Gastroesophageal sphincter (tissue), 4 donors: Measurements from ENCODE around the gene PARD3. TPM values are rescaled to one million over a fixed set of nuclear protein-coding genes. Genes with fewer than 3 reads are reported as not detected.

Source experiments
- ATAC-seq: fragments of 150-250 bp; one replicate; pipeline ENCODE4 v1.9.1; 2016; ENCODE audit warnings: mild to moderate bottlenecking, moderate library complexity
- H3K27ac ChIP-seq, 4 donors: fragments of 200-600 bp; sonication (generic) in 3 of 4; 1 replicate in 3 of 4; 2 replicates in 1 of 4; pipeline ENCODE4 v1.5.1; 2016 to 2019
- H3K27me3 ChIP-seq: fragments of 200-600 bp; sonication (generic); one replicate; pipeline ENCODE4 v1.5.1; 2019
- H3K36me3 ChIP-seq, 2 donors: fragments of 200-600 bp; sonication (generic); one replicate each; pipeline ENCODE4 v1.5.1; 2019; ENCODE audit warnings: control low read depth in 1 of 2
- H3K4me1 ChIP-seq, 3 donors: fragments of 200-600 bp; sonication (generic); 1 replicate in 2 of 3; 2 replicates in 1 of 3; pipeline ENCODE4 v1.5.1; 2016 to 2019; ENCODE audit warnings: control low read depth in 2 of 3
- H3K4me3 ChIP-seq, 2 donors: fragments of 200-600 bp; sonication (generic); one replicate each; pipeline ENCODE4 v1.5.1; 2019; ENCODE audit warnings: mild to moderate bottlenecking in 1 of 2, moderate library complexity in 1 of 2
- H3K9me3 ChIP-seq, 3 donors: fragments of 200-600 bp; sonication (generic); one replicate each; pipeline ENCODE4 v1.5.1; 2017 to 2019; ENCODE audit warnings: control low read depth in 2 of 3
- CTCF ChIP-seq, 4 experiments: fragments of 200-600 bp in 2 of 4; fragments of 450-650 bp in 2 of 4; sonication (generic) in 1 of 4; IDR thresholded peaks; one replicate each; pipeline ENCODE4 v1.5.1; 2017 to 2019; ENCODE audit warnings: antibody characterized with exemption in 4 of 4, mild to moderate bottlenecking in 2 of 4, moderate library complexity in 2 of 4
- EP300 ChIP-seq: sonication (generic); formaldehyde crosslinking; IDR thresholded peaks from one replicate; pipeline ENCODE4 v1.6.1; 2017; ENCODE audit warnings: antibody characterized with exemption, mild to moderate bottlenecking
- POLR2A ChIP-seq, 2 donors: fragments of 450-650 bp; IDR thresholded peaks; one replicate each; pipeline ENCODE4 v1.6.1; 2017; ENCODE audit warnings: antibody characterized with exemption in 2 of 2, mild to moderate bottlenecking in 2 of 2, moderate library complexity in 1 of 2
- POLR2AphosphoS5 ChIP-seq: sonication (generic); formaldehyde crosslinking; IDR thresholded peaks from one replicate; pipeline ENCODE4 v1.6.1; 2017; ENCODE audit warnings: antibody characterized with exemption
- WGBS, 2 donors: methylation state at CpG; one replicate each; pipeline ENCODE4 v1.1.5; 2018; ENCODE audit warnings: low coverage in 1 of 2; 5-methylcytosine and 5-hydroxymethylcytosine counted together
- total RNA-seq, 4 donors: library from RNA; depleted of rRNA; stranded (reverse); fragments of >200 nt; gene quantifications; one replicate each; pipeline ENCODE4 v1.1.0, GENCODE V29; 2016

PARD3 gene
- total RNA-seq, 4 donors from 2014 or later = 101 to 127 (median 115) TPM

GRCh38 chr10:34726862-34727261, 88.2 kb downstream of the PARD3 start:
- TF ChIP-seq EP300 (no peak), POLR2A (IDR thresholded peaks at IDR 0.05) (no peak), CTCF (IDR thresholded peaks at IDR 0.05) (no peak), POLR2AphosphoS5 (no peak)
- Histone ChIP-seq H3K4me1 (peaks cover 3 to 88% (median 24%) of the 10 kb centered on the region in 3 donors), H3K9me3 (no peaks in the 10 kb centered on the region), H3K36me3 (no peaks in the 10 kb centered on the region), H3K27me3 (no peaks in the 10 kb centered on the region), H3K27ac (no peak overlapping the region), H3K4me3 (no peak overlapping the region)
- ATAC-seq = no peak

- peak overlapping the region in 1 of 4 donors; percentile 27 for H3K27ac ChIP-seq
- TF ChIP-seq EP300 = no peak
- TF ChIP-seq POLR2AphosphoS5 = no peak
- TF ChIP-seq POLR2A (IDR thresholded peaks at IDR 0.05) = no peak
- peak; percentile 8 to 82 (median 60) for TF ChIP-seq CTCF (IDR thresholded peaks at IDR 0.05)
- H3K27me3 ChIP-seq = no peaks in the 10 kb centered on the region
- no peak overlapping the region for H3K4me3 ChIP-seq
- 0 to 21% methylated on average over 2 to 5 of the region's 10 CpGs for WGBS, 2 donors
- H3K4me1 ChIP-seq = peaks cover 3 to 87% (median 18%) of the 10 kb centered on the region in 3 donors
- no peaks in the 10 kb centered on the region for H3K9me3 ChIP-seq
- peak; percentile 48 for ATAC-seq
- no peaks in the 10 kb centered on the region for H3K36me3 ChIP-seq
Measured at GRCh38 chr10:34723750-34724149, 91.3 kb downstream of the PARD3 start.

GRCh38 chr10:34722404-34722803, 92.7 kb downstream of the PARD3 start:
- 76 to 100% methylated on average over 3 to 4 of the region's 4 CpGs for WGBS, 2 donors
- Histone ChIP-seq H3K27me3 (no peaks in the 10 kb centered on the region), H3K4me1 (peaks cover 3 to 78% (median 10%) of the 10 kb centered on the region in 3 donors), H3K36me3 (no peaks in the 10 kb centered on the region), H3K27ac (no peak overlapping the region), H3K4me3 (no peak overlapping the region), H3K9me3 (no peaks in the 10 kb centered on the region)
- TF ChIP-seq POLR2A (IDR thresholded peaks at IDR 0.05) (no peak), CTCF (IDR thresholded peaks at IDR 0.05) (no peak), POLR2AphosphoS5 (no peak), EP300 (no peak)
- ATAC-seq = no peak

GRCh38 chr10:34721208-34721840, 93.8 kb downstream of the PARD3 start:
- H3K27ac ChIP-seq = no peak overlapping the region
- H3K4me1 ChIP-seq = peaks cover 0 to 67% (median under 1%) of the 10 kb centered on the region in 3 donors
- no peak overlapping the region for H3K4me3 ChIP-seq
- H3K27me3 ChIP-seq = no peaks in the 10 kb centered on the region
- peak; percentile 32 for ATAC-seq
- H3K36me3 ChIP-seq = no peaks in the 10 kb centered on the region
- TF ChIP-seq EP300 (no peak), POLR2A (IDR thresholded peaks at IDR 0.05) (no peak), CTCF (IDR thresholded peaks at IDR 0.05) (no peak), POLR2AphosphoS5 (no peak)
- no peaks in the 10 kb centered on the region for H3K9me3 ChIP-seq
- 80 to 82% methylated on average over 3 to 5 of the region's 5 CpGs for WGBS, 2 donors

GRCh38 chr10:34719746-34720145, 95.3 kb downstream of the PARD3 start:
- TF ChIP-seq EP300 = no peak
- TF ChIP-seq CTCF (IDR thresholded peaks at IDR 0.05) = no peak
- no peak for TF ChIP-seq POLR2A (IDR thresholded peaks at IDR 0.05)
- no peak for TF ChIP-seq POLR2AphosphoS5

More at GRCh38 chr10:34719746-34720145, 95.3 kb downstream of the PARD3 start:
- H3K36me3 ChIP-seq = no peaks in the 10 kb centered on the region
- H3K27me3 ChIP-seq = no peaks in the 10 kb centered on the region
- 93 to 100% methylated on average over 1 of the region's 1 CpG for WGBS, 2 donors
- ATAC-seq = no peak
- peaks cover 0 to 67% (median 0%) of the 10 kb centered on the region in 3 donors for H3K4me1 ChIP-seq
- no peaks in the 10 kb centered on the region for H3K9me3 ChIP-seq
- H3K4me3 ChIP-seq = no peak overlapping the region
- H3K27ac ChIP-seq = no peak overlapping the region
